Smooth muscle cell (in vitro differentiated cells): ENCODE measurements around the gene PCSK2. TPM values are rescaled to one million over a fixed set of nuclear protein-coding genes. Genes with fewer than 3 reads are reported as not detected.

ENCODE experiments used
- DNase-seq: peaks from one replicate; lab custom pipeline; 2025; ENCODE audit not compliant: unreplicated experiment; lab: John Stamatoyannopoulos, UW
- H2AFZ ChIP-seq: fragments of 200-600 bp; sonication (generic); 2 replicates; pipeline ENCODE4 v1.6.0; 2016; ENCODE audit warnings: antibody characterized with exemption, low read depth, mild to moderate bottlenecking
- H3F3A ChIP-seq: fragments of 200-600 bp; sonication (generic); 2 replicates; pipeline ENCODE4 v1.6.0; 2017; ENCODE audit warnings: antibody characterized with exemption, low read depth
- H3K27ac ChIP-seq: fragments of 200-600 bp; sonication (generic); 2 replicates; pipeline ENCODE4 v1.5.1; 2016; ENCODE audit warnings: low read depth, mild to moderate bottlenecking
- H3K27me3 ChIP-seq: fragments of 200-600 bp; sonication (generic); 2 replicates; pipeline ENCODE4 v1.6.1; 2016; ENCODE audit warnings: low read depth, mild to moderate bottlenecking
- H3K36me3 ChIP-seq: fragments of 200-600 bp; sonication (generic); 2 replicates; pipeline ENCODE4 v1.5.1; 2016; ENCODE audit warnings: low read depth
- H3K4me1 ChIP-seq: fragments of 200-600 bp; sonication (generic); 2 replicates; pipeline ENCODE4 v1.5.1; 2016; ENCODE audit warnings: low read depth
- H3K4me2 ChIP-seq: fragments of 200-600 bp; sonication (generic); 2 replicates; pipeline ENCODE4 v1.6.0; 2016; ENCODE audit warnings: mild to moderate bottlenecking
- H3K4me3 ChIP-seq: fragments of 200-600 bp; sonication (generic); 2 replicates; pipeline ENCODE4 v1.5.1; 2016; ENCODE audit warnings: mild to moderate bottlenecking
- H3K79me2 ChIP-seq: fragments of 200-600 bp; sonication (generic); 2 replicates; pipeline ENCODE4 v1.6.0; 2016; ENCODE audit warnings: low read depth, mild to moderate bottlenecking
- H3K9ac ChIP-seq: fragments of 200-600 bp; sonication (generic); 2 replicates; pipeline ENCODE4 v1.6.0; 2016; ENCODE audit warnings: low read depth
- H3K9me3 ChIP-seq: fragments of 200-600 bp; sonication (generic); replicated peaks from 2 replicates; pipeline ENCODE4 v1.5.1; 2016; ENCODE audit warnings: low read depth
- H4K20me1 ChIP-seq: fragments of 200-600 bp; sonication (generic); 2 replicates; pipeline ENCODE4 v1.6.0; 2016; ENCODE audit warnings: low read depth
- WGBS: methylation state at CpG from one replicate; pipeline ENCODE4 v1.1.7; 2016; ENCODE audit warnings: low lambda C conversion rate; 5-methylcytosine and 5-hydroxymethylcytosine counted together
- polyA plus RNA-seq: library from polyadenylated mRNA; unstranded; fragments of >200 nt; fragmentation: Nextera tagmentation; extraction: Ambion mirVana; gene quantifications from 2 replicates; pipeline ENCODE4 v1.2.1, GENCODE V29; 2016
- total RNA-seq: library from RNA; depleted of rRNA; stranded (reverse); fragments of >200 nt; gene quantifications from 2 replicates; pipeline ENCODE4 v1.2.3, GENCODE V29; 2014
- TF ChIP-seq, protein P1 (sequence below): fragments of 200-600 bp; sonication (generic); IDR thresholded peaks from 2 replicates; pipeline ENCODE4 v1.5.1; 2017; ENCODE audit warnings: borderline replicate concordance, mild to moderate bottlenecking, antibody characterized with exemption; ENCODE audit not compliant: insufficient read depth, poor library complexity, severe bottlenecking

PCSK2 gene
- total and polyA plus RNA-seq, 2 experiments from 2014 or later = not detected

- Histone ChIP-seq H3K9ac (no peak overlapping the region), H3K36me3 (no peaks in the 10 kb centered on the region), H3K4me1 (no peaks in the 10 kb centered on the region), H3K27ac (no peak overlapping the region), H3F3A (no peaks in the 10 kb centered on the region), H3K79me2 (no peaks in the 10 kb centered on the region), H4K20me1 (no peaks in the 10 kb centered on the region), H3K4me2 (no peak overlapping the region), H2AFZ (no peak overlapping the region), H3K9me3 (no peaks in the 10 kb centered on the region), H3K27me3 (peaks cover 7% of the 10 kb centered on the region), H3K4me3 (no peak overlapping the region)
- DNase-seq = no peak
- TF ChIP-seq, protein P1, sequence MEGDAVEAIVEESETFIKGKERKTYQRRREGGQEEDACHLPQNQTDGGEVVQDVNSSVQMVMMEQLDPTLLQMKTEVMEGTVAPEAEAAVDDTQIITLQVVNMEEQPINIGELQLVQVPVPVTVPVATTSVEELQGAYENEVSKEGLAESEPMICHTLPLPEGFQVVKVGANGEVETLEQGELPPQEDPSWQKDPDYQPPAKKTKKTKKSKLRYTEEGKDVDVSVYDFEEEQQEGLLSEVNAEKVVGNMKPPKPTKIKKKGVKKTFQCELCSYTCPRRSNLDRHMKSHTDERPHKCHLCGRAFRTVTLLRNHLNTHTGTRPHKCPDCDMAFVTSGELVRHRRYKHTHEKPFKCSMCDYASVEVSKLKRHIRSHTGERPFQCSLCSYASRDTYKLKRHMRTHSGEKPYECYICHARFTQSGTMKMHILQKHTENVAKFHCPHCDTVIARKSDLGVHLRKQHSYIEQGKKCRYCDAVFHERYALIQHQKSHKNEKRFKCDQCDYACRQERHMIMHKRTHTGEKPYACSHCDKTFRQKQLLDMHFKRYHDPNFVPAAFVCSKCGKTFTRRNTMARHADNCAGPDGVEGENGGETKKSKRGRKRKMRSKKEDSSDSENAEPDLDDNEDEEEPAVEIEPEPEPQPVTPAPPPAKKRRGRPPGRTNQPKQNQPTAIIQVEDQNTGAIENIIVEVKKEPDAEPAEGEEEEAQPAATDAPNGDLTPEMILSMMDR = no peak
- 96% methylated on average over 11 of the region's 11 CpGs for WGBS
These were observed 209.8 kb downstream of the PCSK2 start for GRCh38 chr20:17436664-17437063.

GRCh38 chr20:17437251-17437650 lies 210.4 kb downstream of the PCSK2 start:
- 68% methylated on average over 8 of the region's 8 CpGs for WGBS
- TF ChIP-seq, protein P1 = no peak
- H3K4me1 ChIP-seq = no peaks in the 10 kb centered on the region

DNA sequence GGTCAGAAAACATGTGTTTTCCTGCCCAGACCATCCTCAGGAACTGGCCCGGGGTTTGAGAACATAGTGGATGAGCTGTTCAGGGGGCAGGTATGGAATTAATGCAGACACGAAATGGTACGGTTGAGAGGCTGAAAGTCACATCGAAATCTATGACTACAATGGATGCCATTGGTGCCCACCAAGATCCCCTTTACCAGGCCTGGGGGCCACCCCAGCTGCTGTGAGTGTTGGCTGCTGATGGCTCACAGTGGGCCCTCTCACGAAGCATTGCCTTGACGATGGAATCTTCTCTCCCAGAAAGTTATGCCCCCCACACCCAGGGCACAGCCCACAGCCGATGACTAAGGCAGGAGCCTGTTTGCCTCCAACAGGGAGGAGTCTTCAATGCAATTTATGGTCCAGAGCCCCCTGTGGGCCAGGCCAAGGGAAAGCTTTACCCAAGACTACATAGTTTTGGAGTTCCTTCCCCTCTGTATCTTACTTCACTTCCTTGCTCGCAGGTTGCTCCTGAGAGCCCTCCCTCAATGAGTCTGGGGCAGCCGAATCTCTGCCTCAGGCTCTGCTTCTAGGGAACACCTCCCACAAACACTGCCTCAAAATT lies 211.7 kb downstream of the PCSK2 start:
- H3K4me1 ChIP-seq = no peaks in the 10 kb centered on the region
- TF ChIP-seq, protein P1 = no peak
- H3K27ac ChIP-seq = no peak overlapping the region
- no peaks in the 10 kb centered on the region for H3K79me2 ChIP-seq
- no peak overlapping the region for H3K9ac ChIP-seq
- no peak for DNase-seq
- H3F3A ChIP-seq = no peaks in the 10 kb centered on the region
- H3K4me3 ChIP-seq = no peak overlapping the region
- H2AFZ ChIP-seq = no peak overlapping the region
- 86% methylated on average over 9 of the region's 9 CpGs for WGBS
- no peak overlapping the region for H3K4me2 ChIP-seq
- no peaks in the 10 kb centered on the region for H3K36me3 ChIP-seq
- H3K9me3 ChIP-seq = no peaks in the 10 kb centered on the region
- H3K27me3 ChIP-seq = peaks cover 9% of the 10 kb centered on the region
- no peaks in the 10 kb centered on the region for H4K20me1 ChIP-seq

More at GRCh38 chr20:17437251-17437650, 210.4 kb downstream of the PCSK2 start:
- H3K27ac ChIP-seq = no peak overlapping the region
- peaks cover 7% of the 10 kb centered on the region for H3K27me3 ChIP-seq
- H3K4me2 ChIP-seq = no peak overlapping the region
- H3K9ac ChIP-seq = no peak overlapping the region
- no peak overlapping the region for H2AFZ ChIP-seq
- no peaks in the 10 kb centered on the region for H3F3A ChIP-seq
- no peak overlapping the region for H3K4me3 ChIP-seq
- no peaks in the 10 kb centered on the region for H3K79me2 ChIP-seq
- no peak for DNase-seq
- H3K36me3 ChIP-seq = no peaks in the 10 kb centered on the region
- no peaks in the 10 kb centered on the region for H4K20me1 ChIP-seq
- no peaks in the 10 kb centered on the region for H3K9me3 ChIP-seq

GRCh38 chr20:17439616-17440296 lies 212.9 kb downstream of the PCSK2 start:
- no peak overlapping the region for H3K27ac ChIP-seq
- TF ChIP-seq, protein P1 = no peak
- no peak overlapping the region for H2AFZ ChIP-seq
- no peak overlapping the region for H3K4me3 ChIP-seq
- no peaks in the 10 kb centered on the region for H3K9me3 ChIP-seq
- WGBS = 88% methylated on average over 8 of the region's 8 CpGs
- H3F3A ChIP-seq = no peaks in the 10 kb centered on the region
- H3K27me3 ChIP-seq = peaks cover 20% of the 10 kb centered on the region
- no peaks in the 10 kb centered on the region for H3K4me1 ChIP-seq
- no peak for DNase-seq
- H3K9ac ChIP-seq = no peak overlapping the region
- no peaks in the 10 kb centered on the region for H4K20me1 ChIP-seq
- H3K4me2 ChIP-seq = no peak overlapping the region
- no peaks in the 10 kb centered on the region for H3K36me3 ChIP-seq
- no peaks in the 10 kb centered on the region for H3K79me2 ChIP-seq
